Measurements from ENCODE around the gene GNPTAB.

GRCh38 chr12:101845137-101845711 lies 14.5 kb upstream of the GNPTAB start:
- TF ChIP-seq CTCF (IDR thresholded peaks at IDR 0.05 in 4 of 5, conservative IDR thresholded peaks at IDR 0.05 in 1 of 5) (no peak), POLR2A (IDR thresholded peaks at IDR 0.05) (no peak)

Data from gastrocnemius medialis (tissue), 4 donors.